HepG2 (cell line): ENCODE measurements around the gene PNPLA3. TPM values are rescaled to one million over a fixed set of nuclear protein-coding genes. Genes with fewer than 3 reads are reported as not detected.

Experiments used
- ATAC-seq: fragments of 200-7000 bp; cut with Tn5 transposase; 3 replicates; pipeline ENCODE4 v1.9.1; 2020; ENCODE audit warnings: mild to moderate bottlenecking, moderate library complexity
- BruUV-seq: library from RNA; stranded (reverse); fragments of 400-500 nt; replicated peaks from 2 replicates; lab custom pipeline; 2021; lab: Mats Ljungman, UMichigan
- CTCF ChIA-PET: fragments of 300-600 bp; formaldehyde crosslinking; extraction: SDS; loops from one replicate; lab custom pipeline; 2021; ENCODE audit warnings: low total read pairs, inconsistent platforms, low intra/inter-chr PET ratio; lab: Yijun Ruan, JAX
- POLR2A ChIA-PET: fragments of 350-600 bp; sonication (Branson Sonifier 250); formaldehyde crosslinking; loops from one replicate; lab custom pipeline; 2020; ENCODE audit warnings: antibody characterized with exemption, inconsistent platforms; lab: Yijun Ruan, JAX
- DNase-seq: peaks from one replicate; pipeline ENCODE4 v3.0.0-alpha.2; 2015; ENCODE audit warnings: low spot score
- FAIRE-seq: peaks from 3 replicates; lab custom pipeline; 2011; peaks lifted over from hg19 to GRCh38; lab: Jason Lieb, UNC
- H2AFZ ChIP-seq: one replicate; pipeline ENCODE4 v1.6.1; 2011; ENCODE audit warnings: low read length, inconsistent platforms
- H3K27ac ChIP-seq: fragments of 300-600 bp; 3 replicates; pipeline ENCODE4 v1.8.0; 2011; ENCODE audit warnings: mixed run types, mild to moderate bottlenecking, mixed read lengths, low read length, inconsistent platforms; ENCODE audit not compliant: insufficient read depth; ENCODE audit errors: extremely low read length
- H3K27me3 ChIP-seq, 2 experiments: fragments of 200-600 bp in 1 of 2; 2 replicates in 1 of 2; 3 replicates in 1 of 2; pipeline versions ENCODE4 v1.6.0 to v1.8.0; 2011; ENCODE audit warnings: low read length in 2 of 2, mild to moderate bottlenecking in 2 of 2, moderate library complexity in 2 of 2, inconsistent platforms in 1 of 2; ENCODE audit not compliant: insufficient read depth in 2 of 2, control insufficient read depth in 1 of 2
- H3K36me3 ChIP-seq, 2 experiments: fragments of 200-600 bp in 1 of 2; replicated peaks in 1 of 2; 2 replicates in 1 of 2; 3 replicates in 1 of 2; pipeline versions ENCODE4 v1.5.1 to v1.8.0; 2011; ENCODE audit warnings: low read length in 2 of 2, inconsistent platforms in 1 of 2; ENCODE audit not compliant: insufficient read depth in 2 of 2, control insufficient read depth in 1 of 2
- H3K4me1 ChIP-seq: 2 replicates; pipeline ENCODE4 v1.5.1; 2012; ENCODE audit warnings: low read length, inconsistent platforms; ENCODE audit not compliant: insufficient read depth
- H3K4me2 ChIP-seq: 2 replicates; pipeline ENCODE4 v1.6.0; 2011; ENCODE audit warnings: low read depth, low read length, inconsistent platforms
- H3K4me3 ChIP-seq, 3 experiments: fragments of 200-600 bp in 1 of 3; sonication (generic), shearing (Covaris generic) in 1 of 3; replicated peaks in 1 of 3; 2 replicates each; pipeline ENCODE4 v1.5.1; 2011 to 2016; ENCODE audit warnings: low read length in 3 of 3, inconsistent platforms in 2 of 3, low read depth in 2 of 3, mild to moderate bottlenecking in 2 of 3, control low read depth in 1 of 3, mixed read lengths in 1 of 3; ENCODE audit not compliant: insufficient read depth in 1 of 3
- H3K79me2 ChIP-seq: one replicate; pipeline ENCODE4 v1.6.1; 2011; ENCODE audit warnings: low read length, inconsistent platforms; ENCODE audit not compliant: insufficient read depth
- H3K9ac ChIP-seq: 2 replicates; pipeline ENCODE4 v1.6.0; 2011; ENCODE audit warnings: mild to moderate bottlenecking, low read depth, low read length, inconsistent platforms; ENCODE audit not compliant: insufficient read depth
- H3K9me3 ChIP-seq: 2 replicates; pipeline ENCODE4 v1.5.1; 2012; ENCODE audit warnings: mild to moderate bottlenecking, low read length
- H4K20me1 ChIP-seq: 2 replicates; pipeline ENCODE4 v1.6.0; 2011; ENCODE audit warnings: inconsistent platforms, mild to moderate bottlenecking, low read length, moderate library complexity; ENCODE audit not compliant: insufficient read depth
- HDAC2 ChIP-seq: sonication (generic); formaldehyde crosslinking; IDR thresholded peaks from 2 replicates; pipeline ENCODE4 v1.4.0; 2020; ENCODE audit warnings: missing genetic modification reagents
- HDAC6 ChIP-seq: fragments of 200-600 bp; sonication (generic); IDR thresholded peaks from 2 replicates; pipeline ENCODE4 v1.7.0; 2017; ENCODE audit warnings: mild to moderate bottlenecking, antibody characterized with exemption, low read length, low read depth
- IRF1 ChIP-seq: sonication (generic); formaldehyde crosslinking; IDR thresholded peaks from 2 replicates; pipeline ENCODE4 v1.4.0; 2020; ENCODE audit warnings: low read depth, mild to moderate bottlenecking, missing genetic modification reagents
- RAD21 ChIP-seq: fragments of 450-650 bp; formaldehyde crosslinking; IDR thresholded peaks from 2 replicates; pipeline ENCODE4 v1.5.0; 2020; ENCODE audit warnings: mild to moderate bottlenecking
- SAP130 ChIP-seq: IDR thresholded peaks from 2 replicates; pipeline ENCODE4 v1.6.1; 2016; ENCODE audit warnings: low read depth
- SMC3 ChIP-seq: IDR thresholded peaks from 2 replicates; pipeline ENCODE4 v1.6.1; 2011; ENCODE audit warnings: low read length, improper control_type of control experiment
- STAG1 ChIP-seq: sonication (generic); formaldehyde crosslinking; IDR thresholded peaks from 2 replicates; pipeline ENCODE4 v1.4.0; 2020; ENCODE audit warnings: missing genetic modification reagents
- ZNF768 ChIP-seq: sonication (generic); formaldehyde crosslinking; IDR thresholded peaks from 2 replicates; pipeline ENCODE4 v1.4.0; 2020; ENCODE audit warnings: missing genetic modification reagents
- ZNF850 ChIP-seq: sonication (generic); formaldehyde crosslinking; conservative IDR thresholded peaks from 2 replicates; pipeline ENCODE4 v1.9.0; 2021; ENCODE audit warnings: mild to moderate bottlenecking, missing genetic modification reagents
- WGBS: methylation state at CpG from one replicate; pipeline ENCODE4 v1.1.6; 2017; ENCODE audit warnings: low lambda C conversion rate; 5-methylcytosine and 5-hydroxymethylcytosine counted together
- in situ Hi-C: cut with HindIII; loops from 2 replicates; pipeline ENCODE4 v1.10.0; 2017; ENCODE audit warnings: low pct_unique_long_range_greater_than_20kb; ENCODE audit not compliant: extremely low pct_ligation_motif_present
- intact Hi-C: fragments of 100-400 bp; cut with micrococcal nuclease; formaldehyde crosslinking; loops from one replicate; pipeline ENCODE4 v1.10.0; 2022; ENCODE audit not compliant: unreplicated experiment
- polyA plus RNA-seq, 8 experiments: library from polyadenylated mRNA; depleted of rRNA in 3 of 8; stranded (reverse) in 7 of 8; unstranded in 1 of 8; fragments of >200 nt; fragmentation: Illumina TruSeq in 4 of 8; extraction: Trizol in 4 of 8; gene quantifications; 2 replicates each; pipeline versions ENCODE4 v1.2.1 to v1.2.3, GENCODE V29; 2011 to 2016; ENCODE audit warnings: low read depth in 4 of 8, missing spikeins in 1 of 8, mixed read lengths in 1 of 8; ENCODE audit not compliant: insufficient read depth in 1 of 8
- total RNA-seq, 5 experiments: library from RNA; depleted of rRNA; stranded (reverse); fragments of >200 nt; fragmentation: Illumina TruSeq; extraction: Trizol; gene quantifications; 2 replicates each; pipeline ENCODE4 v1.2.3, GENCODE V29; 2016; ENCODE audit warnings: low read depth in 1 of 5
- TF ChIP-seq, protein P1 (sequence below): sonication (generic); formaldehyde crosslinking; IDR thresholded peaks from 2 replicates; pipeline ENCODE4 v1.4.0; 2020; ENCODE audit warnings: missing genetic modification reagents
- TF ChIP-seq, protein P2 (sequence below): sonication (generic); formaldehyde crosslinking; IDR thresholded peaks from 2 replicates; pipeline ENCODE4 v1.5.0; 2020; ENCODE audit warnings: mild to moderate bottlenecking, missing genetic modification reagents, moderate library complexity

The PNPLA3 gene
- total and polyA plus RNA-seq, 2 of the 13 experiments (the other 11 are each of a cell fraction or from before 2014, with no cell fraction given), result 16.9 to 19.8 TPM

GRCh38 chr22:43992331-43992821 is 68.8 kb downstream of the PNPLA3 start:
- Histone ChIP-seq H3K4me3 (no peak overlapping the region), H3K4me2 (no peak overlapping the region), H3K9ac (no peak overlapping the region), H3K79me2 (no peaks in the 10 kb centered on the region), H2AFZ (no peak overlapping the region), H3K4me1 (peaks cover 7% of the 10 kb centered on the region), H3K27me3 (no peaks in the 10 kb centered on the region), H3K27ac (no peak overlapping the region), H3K9me3 (no peaks in the 10 kb centered on the region), H4K20me1 (peaks cover 4% of the 10 kb centered on the region; the same call in 1 of the 2 replicates), H3K36me3 (peaks cover 37 to 83% of the 10 kb centered on the region in 2 experiments)
- TF ChIP-seq ZNF850 (CRISPR knock-in tag) (no peak), ZNF768 (0 out of 2 replicates have a peak, but pooled peaks have one; percentile 17)
- ChIA-PET CTCF (interaction anchor here (1.7 to 2.2 kb wide), 3 partner anchors 89 to 634 kb away, joined by 8 to 27 read pairs (median 17); no protein-coding TSS in a partner anchor), POLR2A (no interaction called here)
- FAIRE-seq (no peak), ATAC-seq (peak; percentile 20; the same call in 1 of the 3 replicates), DNase-seq (no peak)
- no TSS peak for BruUV-seq
- intact Hi-C loops, result no loop called here
- 99% methylated on average over 10 of the region's 16 CpGs for WGBS
- in situ Hi-C loops, result loop anchor here (5.0 kb wide), 1 partner anchor 635 kb away; no protein-coding TSS in a partner anchor

DNA sequence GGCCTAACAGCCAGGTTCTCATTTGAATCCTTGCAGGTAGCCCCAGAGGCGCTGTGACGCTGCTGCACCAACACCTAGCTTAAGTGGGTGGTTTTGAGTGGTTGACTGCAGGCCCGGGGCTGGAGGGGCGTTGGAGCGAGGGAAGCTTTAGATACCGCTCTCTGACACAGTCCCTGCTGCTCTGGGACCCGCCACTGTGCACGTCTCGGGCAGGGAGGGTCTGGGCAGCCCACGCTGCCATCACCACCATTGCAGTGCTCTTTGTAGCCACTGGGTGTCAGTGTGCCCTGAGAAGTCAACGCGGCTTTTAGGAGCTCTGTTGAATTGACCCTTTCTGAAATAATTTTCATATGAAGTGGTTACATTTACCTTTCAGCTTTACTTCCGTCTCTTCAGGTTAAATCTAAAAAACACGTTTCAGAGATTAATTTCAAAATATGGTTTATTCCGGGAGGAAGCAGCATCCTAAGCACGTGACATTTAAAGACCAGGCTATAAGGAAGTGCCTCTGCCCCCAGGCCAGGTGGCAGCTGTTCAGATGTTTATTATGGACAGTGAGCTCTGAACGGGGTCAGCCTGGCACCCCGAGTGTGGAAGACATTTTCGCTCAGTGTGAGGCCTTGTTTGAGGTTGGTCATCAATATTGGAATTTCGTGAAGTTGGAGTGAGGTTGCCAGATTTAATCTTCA is 69.6 kb downstream of the PNPLA3 start:
- Histone ChIP-seq H2AFZ (no peak overlapping the region), H4K20me1 (peaks cover 4% of the 10 kb centered on the region; the same call in 1 of the 2 replicates), H3K9me3 (no peaks in the 10 kb centered on the region), H3K9ac (no peak overlapping the region), H3K27ac (no peak overlapping the region), H3K4me1 (peaks cover 7% of the 10 kb centered on the region), H3K79me2 (no peaks in the 10 kb centered on the region), H3K4me3 (no peak overlapping the region), H3K27me3 (no peaks in the 10 kb centered on the region), H3K4me2 (no peak overlapping the region)
- ATAC-seq, result peak; percentile 91
- intact Hi-C loops, result loop anchor here (1.0 kb wide), 2 partner anchors 88 to 633 kb away; no protein-coding TSS in a partner anchor
- peak; percentile 34 for DNase-seq
- ChIA-PET CTCF (interaction anchor here (1.7 to 2.2 kb wide), 3 partner anchors 88 to 633 kb away, joined by 8 to 27 read pairs (median 17); no protein-coding TSS in a partner anchor), POLR2A (no interaction called here)
- BruUV-seq, result no TSS peak
- in situ Hi-C loops, result loop anchor here (5.0 kb wide), 1 partner anchor 634 kb away; no protein-coding TSS in a partner anchor
- peak; percentile 54 for FAIRE-seq
- 65% methylated on average over 11 of the region's 20 CpGs for WGBS
- TF ChIP-seq RAD21 (CRISPR knock-in tag) (peak; percentile 59), STAG1 (CRISPR knock-in tag) (peak; percentile 83), IRF1 (CRISPR knock-in tag) (no peak), HDAC2 (CRISPR knock-in tag) (no peak), SAP130 (CRISPR knock-in tag) (no peak), SMC3 (peak; percentile 65), HDAC6 (no peak)
- TF ChIP-seq, protein P1, sequence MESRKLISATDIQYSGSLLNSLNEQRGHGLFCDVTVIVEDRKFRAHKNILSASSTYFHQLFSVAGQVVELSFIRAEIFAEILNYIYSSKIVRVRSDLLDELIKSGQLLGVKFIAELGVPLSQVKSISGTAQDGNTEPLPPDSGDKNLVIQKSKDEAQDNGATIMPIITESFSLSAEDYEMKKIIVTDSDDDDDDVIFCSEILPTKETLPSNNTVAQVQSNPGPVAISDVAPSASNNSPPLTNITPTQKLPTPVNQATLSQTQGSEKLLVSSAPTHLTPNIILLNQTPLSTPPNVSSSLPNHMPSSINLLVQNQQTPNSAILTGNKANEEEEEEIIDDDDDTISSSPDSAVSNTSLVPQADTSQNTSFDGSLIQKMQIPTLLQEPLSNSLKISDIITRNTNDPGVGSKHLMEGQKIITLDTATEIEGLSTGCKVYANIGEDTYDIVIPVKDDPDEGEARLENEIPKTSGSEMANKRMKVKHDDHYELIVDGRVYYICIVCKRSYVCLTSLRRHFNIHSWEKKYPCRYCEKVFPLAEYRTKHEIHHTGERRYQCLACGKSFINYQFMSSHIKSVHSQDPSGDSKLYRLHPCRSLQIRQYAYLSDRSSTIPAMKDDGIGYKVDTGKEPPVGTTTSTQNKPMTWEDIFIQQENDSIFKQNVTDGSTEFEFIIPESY (CRISPR knock-in tag), result peak; percentile 93
- TF ChIP-seq, protein P2, sequence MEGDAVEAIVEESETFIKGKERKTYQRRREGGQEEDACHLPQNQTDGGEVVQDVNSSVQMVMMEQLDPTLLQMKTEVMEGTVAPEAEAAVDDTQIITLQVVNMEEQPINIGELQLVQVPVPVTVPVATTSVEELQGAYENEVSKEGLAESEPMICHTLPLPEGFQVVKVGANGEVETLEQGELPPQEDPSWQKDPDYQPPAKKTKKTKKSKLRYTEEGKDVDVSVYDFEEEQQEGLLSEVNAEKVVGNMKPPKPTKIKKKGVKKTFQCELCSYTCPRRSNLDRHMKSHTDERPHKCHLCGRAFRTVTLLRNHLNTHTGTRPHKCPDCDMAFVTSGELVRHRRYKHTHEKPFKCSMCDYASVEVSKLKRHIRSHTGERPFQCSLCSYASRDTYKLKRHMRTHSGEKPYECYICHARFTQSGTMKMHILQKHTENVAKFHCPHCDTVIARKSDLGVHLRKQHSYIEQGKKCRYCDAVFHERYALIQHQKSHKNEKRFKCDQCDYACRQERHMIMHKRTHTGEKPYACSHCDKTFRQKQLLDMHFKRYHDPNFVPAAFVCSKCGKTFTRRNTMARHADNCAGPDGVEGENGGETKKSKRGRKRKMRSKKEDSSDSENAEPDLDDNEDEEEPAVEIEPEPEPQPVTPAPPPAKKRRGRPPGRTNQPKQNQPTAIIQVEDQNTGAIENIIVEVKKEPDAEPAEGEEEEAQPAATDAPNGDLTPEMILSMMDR, result peak; percentile 85
- TF ChIP-seq, all 625 proteins: peak for 5
- peaks cover 34 to 86% of the 10 kb centered on the region in 2 experiments for H3K36me3 ChIP-seq
